Kidney epithelial cell (primary cell): Measurements from ENCODE around the gene MDM2. TPM values are rescaled to one million over a fixed set of nuclear protein-coding genes. Genes with fewer than 3 reads are reported as not detected.

Experiments
- DNase-seq: peaks from one replicate; pipeline ENCODE4 v3.0.0-alpha.2; 2010; ENCODE audit warnings: low read depth
- H3K27me3 ChIP-seq: 2 replicates; pipeline ENCODE4 v1.6.0; 2011; ENCODE audit warnings: low read length; ENCODE audit not compliant: control insufficient read depth, insufficient read depth
- H3K36me3 ChIP-seq: 2 replicates; pipeline ENCODE4 v1.5.1; 2011; ENCODE audit warnings: low read length; ENCODE audit not compliant: control insufficient read depth, insufficient read depth
- H3K4me3 ChIP-seq: 2 replicates; pipeline ENCODE4 v1.5.1; 2011; ENCODE audit warnings: low read depth, mild to moderate bottlenecking, control low read depth, low read length
- CTCF ChIP-seq: IDR thresholded peaks from 2 replicates; pipeline ENCODE4 v1.5.1; 2011; ENCODE audit warnings: mild to moderate bottlenecking, moderate library complexity, low read length, control low read depth, inconsistent platforms; ENCODE audit not compliant: insufficient read depth, poor library complexity, severe bottlenecking
- total RNA-seq: library from RNA; depleted of rRNA; stranded (reverse); fragments of >200 nt; gene quantifications from 2 replicates; pipeline ENCODE4 v1.2.3, GENCODE V29; 2015

The MDM2 gene
- total RNA-seq, 1 donor from 2014 or later: 195 TPM

- Histone ChIP-seq H3K36me3 (no peaks in the 10 kb centered on the region), H3K27me3 (no peaks in the 10 kb centered on the region), H3K4me3 (no peak overlapping the region)
- DNase-seq: no peak
- no peak for TF ChIP-seq CTCF
Measured at GRCh38 chr12:68868043-68868790, 60.2 kb downstream of the MDM2 start.

GRCh38 chr12:68870011-68870410 lies 62.0 kb downstream of the MDM2 start:
- Histone ChIP-seq H3K27me3 (no peaks in the 10 kb centered on the region), H3K4me3 (no peak overlapping the region), H3K36me3 (no peaks in the 10 kb centered on the region)
- no peak for TF ChIP-seq CTCF
- no peak for DNase-seq

DNA sequence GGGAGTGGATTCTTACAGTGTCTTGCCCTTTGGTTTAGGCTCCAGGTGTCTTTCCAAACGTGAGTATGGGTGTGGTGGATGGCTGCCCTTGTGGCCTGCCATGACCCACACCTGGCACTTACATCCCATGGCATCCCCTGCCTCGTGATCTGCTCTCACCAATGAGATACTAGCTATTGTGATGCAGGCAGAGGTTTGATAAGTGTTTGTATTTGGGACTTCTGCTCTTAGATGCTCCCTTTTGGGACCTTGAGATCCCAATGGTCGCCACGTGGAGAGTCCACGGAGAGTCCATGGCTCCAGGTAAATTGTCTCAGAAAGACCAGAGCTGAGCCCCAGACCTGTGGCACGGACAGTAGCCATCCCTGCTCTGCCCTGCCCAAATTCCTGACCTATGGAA lies 62.5 kb downstream of the MDM2 start:
- Histone ChIP-seq H3K4me3 (no peak overlapping the region), H3K27me3 (no peaks in the 10 kb centered on the region), H3K36me3 (no peaks in the 10 kb centered on the region)
- no peak for DNase-seq
- TF ChIP-seq CTCF: no peak

DNA sequence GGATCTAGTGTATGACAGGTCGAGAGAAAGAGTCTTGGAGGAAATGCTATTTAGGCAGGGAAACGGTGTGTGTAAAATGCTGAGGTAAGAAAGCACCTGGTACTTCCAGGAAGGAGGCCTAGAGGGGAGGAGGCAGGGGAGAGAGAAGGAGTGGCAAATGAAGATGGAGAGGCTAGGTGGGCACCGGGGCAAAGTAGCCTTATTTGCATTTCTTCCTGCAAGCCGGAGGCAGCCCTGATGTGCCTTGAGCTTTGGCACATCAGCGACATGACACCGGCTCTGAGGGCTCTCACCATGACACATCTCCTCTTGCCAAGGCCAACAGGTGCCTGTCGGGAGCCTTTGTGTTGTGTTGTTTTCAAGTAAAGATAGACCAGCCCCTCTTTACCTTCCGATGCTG lies 63.4 kb downstream of the MDM2 start:
- no peak for DNase-seq
- no peaks in the 10 kb centered on the region for H3K36me3 ChIP-seq
- no peaks in the 10 kb centered on the region for H3K27me3 ChIP-seq
- no peak for TF ChIP-seq CTCF
- no peak overlapping the region for H3K4me3 ChIP-seq

DNA sequence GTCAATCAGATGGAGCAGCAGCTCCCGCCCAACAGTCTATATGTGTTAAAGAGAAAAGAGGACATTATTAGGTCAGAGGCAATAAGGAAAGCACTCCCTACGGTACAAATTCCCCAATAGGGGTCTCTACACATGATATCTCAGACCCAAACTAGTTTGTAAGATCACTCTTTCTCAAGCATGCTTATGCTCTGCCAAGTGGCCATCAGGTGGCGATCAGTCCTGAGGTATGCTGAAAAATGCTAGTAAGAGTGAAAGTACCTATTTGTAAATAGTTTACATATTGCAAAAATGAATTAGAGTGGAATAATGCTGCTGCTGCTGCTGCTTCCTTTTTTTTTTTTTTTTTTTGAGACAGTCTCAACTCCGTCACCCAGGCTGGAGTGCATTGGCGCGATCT lies 63.9 kb downstream of the MDM2 start:
- peak; percentile 46 for TF ChIP-seq CTCF
- H3K4me3 ChIP-seq: no peak overlapping the region
- DNase-seq: no peak
- H3K36me3 ChIP-seq: no peaks in the 10 kb centered on the region
- no peaks in the 10 kb centered on the region for H3K27me3 ChIP-seq

DNA sequence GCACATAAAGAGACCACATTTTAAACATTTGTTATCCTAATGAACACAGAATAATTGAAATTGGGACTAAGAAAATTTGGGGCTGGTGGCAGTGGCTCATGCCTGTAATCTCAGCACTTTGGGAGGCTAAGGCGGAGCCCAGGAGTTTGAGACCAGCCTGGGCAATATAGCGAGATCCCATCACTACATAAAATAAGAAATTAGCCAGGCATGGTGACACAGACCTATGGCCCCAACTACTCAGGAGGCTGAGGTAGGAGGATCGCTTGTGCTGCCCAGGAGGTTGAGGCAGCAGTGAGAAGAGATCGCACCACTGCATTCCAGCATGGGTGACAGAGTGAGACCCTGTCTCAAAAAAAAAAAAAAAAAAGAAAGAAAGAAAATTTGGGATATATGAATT lies 65.3 kb downstream of the MDM2 start:
- no peak for TF ChIP-seq CTCF
- Histone ChIP-seq H3K27me3 (no peaks in the 10 kb centered on the region), H3K4me3 (no peak overlapping the region), H3K36me3 (no peaks in the 10 kb centered on the region)
- no peak for DNase-seq
